AG10803 (cell line): Measurements from ENCODE around the gene PROS1.
"Not testable (repeated sequence)": the region's sequence is repeated elsewhere in the genome, so short reads cannot be mapped to it uniquely, and the experiment has no call there.

Source experiments
- DNase-seq: peaks from one replicate; pipeline ENCODE4 v3.0.0; 2010; ENCODE audit warnings: low read depth
- H3K4me3 ChIP-seq: 2 replicates; pipeline ENCODE4 v1.5.1; 2011; ENCODE audit warnings: mild to moderate bottlenecking, low read length, control low read depth
- CTCF ChIP-seq: conservative IDR thresholded peaks from 2 replicates; pipeline ENCODE4 v1.5.1; 2011; ENCODE audit warnings: mild to moderate bottlenecking, low read length, control low read depth, inconsistent platforms

PROS1 gene

GRCh38 chr3:93861017-93861416 lies 112.7 kb downstream of the PROS1 start:
- H3K4me3 ChIP-seq, result no peak overlapping the region
- no peak for DNase-seq
- TF ChIP-seq CTCF, result no peak

- H3K4me3 ChIP-seq, result no peak overlapping the region
- no peak for TF ChIP-seq CTCF
- DNase-seq, result no peak
These were observed 118.3 kb downstream of the PROS1 start for GRCh38 chr3:93855401-93855800.

DNA sequence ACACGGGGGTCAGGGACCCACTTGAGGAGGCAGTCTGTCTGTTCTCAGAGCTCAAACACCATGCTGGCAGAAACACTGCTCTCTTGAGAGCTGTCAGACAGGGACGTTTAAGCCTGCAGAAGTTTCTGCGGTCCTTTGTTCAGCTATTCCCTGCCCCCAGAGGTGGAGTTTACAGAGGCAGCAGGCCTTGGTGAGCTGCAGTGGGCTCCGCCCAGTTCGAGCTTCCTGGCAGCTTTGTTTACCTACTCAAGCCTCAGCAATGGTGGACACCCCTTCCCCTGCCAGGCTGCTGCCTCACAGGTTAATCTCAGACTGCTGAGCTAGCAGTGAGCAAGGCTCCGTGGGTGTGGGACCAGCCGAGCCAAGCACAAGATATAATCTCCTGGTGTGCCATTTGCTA lies 121.5 kb downstream of the PROS1 start:
- not testable (repeated sequence) for H3K4me3 ChIP-seq, DNase-seq

- TF ChIP-seq CTCF, result no peak
- H3K4me3 ChIP-seq, result no peak overlapping the region
- peak; percentile 92 for DNase-seq
These were observed 129.7 kb downstream of the PROS1 start for GRCh38 chr3:93843981-93844380.

- DNase-seq, result not testable (repeated sequence)
These were observed 134.5 kb downstream of the PROS1 start for GRCh38 chr3:93839193-93839592.

More at GRCh38 chr3:93839193-93839592, 134.5 kb downstream of the PROS1 start:
- H3K4me3 ChIP-seq, result not testable (repeated sequence)
